ENCODE data around the gene IRAK2. TPM values are rescaled to one million over a fixed set of nuclear protein-coding genes. Genes with fewer than 3 reads are reported as not detected.

Gene IRAK2
- total and polyA plus RNA-seq, 2 donors (not counting 3 experiments of a cell fraction or from before 2014, with no cell fraction given) = 7.9 to 10.0 TPM

- Histone ChIP-seq H2AFZ (ENCODE audit: low read depth, low read length) (no peak overlapping the region), H3K4me3 (replicated peaks in 1 of 3; ENCODE audit: insufficient read depth in 1 of 3, low read depth in 1 of 3, low read length in 3 of 3) (no peak overlapping the region), H3K27me3 (ENCODE audit: control insufficient read depth in 2 of 2, insufficient read depth in 2 of 2, low read length in 2 of 2) (no peaks in the 10 kb centered on the region), H3K9me3 (replicated peaks; ENCODE audit: control insufficient read depth, insufficient read depth, low read length) (no peaks in the 10 kb centered on the region), H3K4me1 (ENCODE audit: control insufficient read depth, extremely low read depth, insufficient read depth, low read length) (peaks cover 6% of the 10 kb centered on the region), H3K9me1 (replicated peaks; ENCODE audit: control insufficient read depth, extremely low read depth, insufficient read depth, low read length) (no peaks in the 10 kb centered on the region), H4K20me1 (replicated peaks; ENCODE audit: control insufficient read depth, extremely low read depth, insufficient read depth, low read length) (no peaks in the 10 kb centered on the region), H3K27ac (ENCODE audit: insufficient read depth, low read depth, low read length) (no peak overlapping the region), H3K4me2 (ENCODE audit: insufficient read depth, low read length) (no peak overlapping the region), H3K36me3 (ENCODE audit: control insufficient read depth in 2 of 2, extremely low read depth in 1 of 2, insufficient read depth in 2 of 2, low read length in 2 of 2) (peaks cover 0 to 3% of the 10 kb centered on the region in 2 experiments), H3K9ac (replicated peaks; ENCODE audit: extremely low read depth, insufficient read depth, low read length) (no peak overlapping the region), H3K79me2 (ENCODE audit: control insufficient read depth, insufficient read depth, low read length) (peaks cover 15% of the 10 kb centered on the region)
- no TSS peak for BruUV-seq (replicated peaks)
- dilution Hi-C loops (cut with MboI; ENCODE audit: extremely low pct_ligation_motif_present, low sequenced_read_pairs) (no loop called here), intact Hi-C loops (cut with micrococcal nuclease) (loop anchor here (5.0 kb wide), 1 partner anchor 67 kb away; no protein-coding TSS in a partner anchor)
- TF ChIP-seq POLR2A (IDR thresholded peaks at IDR 0.05; ENCODE audit: low read depth, low read length) (no peak), GATA2 (IDR thresholded peaks at IDR 0.05; ENCODE audit: insufficient read depth, insufficient read length, low read depth, low read length) (no peak), MYC (IDR thresholded peaks at IDR 0.05; ENCODE audit: low read depth, low read length) (no peak), FOS (IDR thresholded peaks at IDR 0.05; ENCODE audit: borderline replicate concordance, insufficient read depth, low read length) (no peak), POLR2AphosphoS5 (IDR thresholded peaks at IDR 0.05; ENCODE audit: insufficient read depth, low read depth, low read length) (no peak), JUN (IDR thresholded peaks at IDR 0.05; ENCODE audit: borderline replicate concordance, insufficient read depth, insufficient read length, low read depth) (no peak), CTCF (IDR thresholded peaks at IDR 0.05; ENCODE audit: extremely low read depth in 1 of 2, insufficient read depth in 1 of 2, low read depth in 1 of 2, low read length in 2 of 2) (no peak), MAX (IDR thresholded peaks at IDR 0.05; ENCODE audit: insufficient read depth, insufficient read length) (no peak), EZH2 (IDR thresholded peaks at IDR 0.05; ENCODE audit: borderline replicate concordance, low read depth, low read length, severe bottlenecking) (no peak)
- CTCF ChIA-PET = no interaction called here
- FAIRE-seq (no peak), DNase-seq (ENCODE audit: low read depth, low spot score) (no peak)
- POLR2A ChIA-PET = no interaction called here
These were observed 80.5 kb downstream of the IRAK2 start for GRCh38 chr3:10245081-10245712.
